Urothelium cell line (cell line): ENCODE measurements around the gene ELN.

ENCODE experiments used
- DNase-seq: peaks from one replicate; pipeline ENCODE4 v3.0.0; 2011; ENCODE audit warnings: low spot score, mixed read lengths
- FAIRE-seq: peaks from 2 replicates; lab custom pipeline; 2011; peaks lifted over from hg19 to GRCh38; lab: Jason Lieb, UNC

Gene ELN

GRCh38 chr7:74058486-74058885 is 30.5 kb downstream of the ELN start:
- DNase-seq (no peak), FAIRE-seq (no peak)

DNA sequence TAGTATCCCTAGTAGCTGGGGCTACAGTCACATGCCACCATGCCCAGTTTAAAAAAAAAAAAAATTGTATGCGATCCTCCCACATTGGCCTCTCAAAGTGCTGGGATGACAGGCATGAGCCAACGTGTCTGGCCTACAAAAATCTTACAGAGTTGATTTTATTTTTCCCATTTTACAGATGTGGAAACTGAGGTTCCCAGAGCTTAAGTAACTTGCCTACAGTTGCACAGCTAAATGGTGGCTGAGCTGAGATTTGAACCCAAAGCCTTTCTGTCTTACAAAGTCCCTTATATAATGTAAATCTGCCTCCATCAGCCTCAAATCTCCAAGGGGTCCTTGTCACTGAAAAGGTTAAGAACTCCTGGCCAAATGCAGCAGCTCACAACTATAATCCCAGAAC is 31.1 kb downstream of the ELN start:
- FAIRE-seq (no peak), DNase-seq (no peak)

GRCh38 chr7:74059681-74060588 is 32.0 kb downstream of the ELN start:
- DNase-seq: no peak
- no peak for FAIRE-seq

DNA sequence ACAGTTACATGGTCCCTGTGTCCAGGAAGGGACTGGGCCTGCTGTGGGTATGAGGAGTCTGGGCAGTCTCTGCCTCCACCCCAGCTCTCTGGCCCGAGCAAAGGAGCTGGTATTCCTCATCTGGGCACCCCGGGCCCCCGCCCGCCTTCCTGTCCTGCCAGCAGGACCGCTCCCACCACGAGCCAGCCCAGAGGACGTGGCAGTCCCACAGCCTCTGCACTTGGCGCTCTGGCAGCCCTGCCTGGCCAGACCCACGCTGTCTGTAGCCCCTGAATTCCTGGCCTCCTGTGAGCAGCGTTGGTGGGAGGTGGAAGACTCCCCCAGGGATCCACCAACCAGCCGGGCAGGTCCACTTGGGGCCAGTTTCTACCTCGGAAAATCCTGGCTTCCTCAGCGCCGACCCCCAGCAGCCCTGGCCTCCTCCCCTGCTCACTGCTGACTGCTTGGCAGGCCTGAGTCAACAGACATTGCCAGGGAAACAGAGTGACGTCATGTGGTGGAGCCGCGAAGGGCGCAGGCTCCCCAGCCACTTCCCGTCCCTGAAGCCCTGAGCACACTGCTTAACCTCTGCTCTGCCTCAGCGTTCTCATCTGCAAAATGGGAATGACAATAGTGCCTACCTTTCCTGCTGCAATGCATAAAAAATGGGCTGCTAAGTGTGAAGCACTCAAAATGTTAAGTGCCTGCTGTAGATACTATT is 34.0 kb downstream of the ELN start:
- peak; percentile 77 for FAIRE-seq
- DNase-seq: peak; percentile 86

DNA sequence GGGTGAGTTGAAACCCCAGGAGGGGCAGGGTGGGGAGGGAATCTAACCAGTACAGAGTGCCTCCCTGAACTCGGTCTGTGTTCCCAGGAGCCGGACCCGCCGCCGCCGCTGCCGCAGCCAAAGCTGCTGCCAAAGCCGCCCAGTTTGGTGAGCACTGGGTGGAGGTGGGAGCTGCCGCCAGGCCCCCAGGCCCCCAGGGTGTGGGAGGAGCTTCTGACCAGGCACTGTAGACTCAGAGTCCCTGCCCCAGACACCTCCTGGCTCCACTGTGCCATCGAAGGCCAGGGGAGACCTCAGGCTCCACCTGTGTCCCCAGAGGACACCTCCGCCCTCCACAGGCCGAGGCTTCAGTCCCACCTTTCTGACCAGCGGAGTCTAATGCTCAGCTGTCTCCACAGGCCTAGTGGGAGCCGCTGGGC is 35.3 kb downstream of the ELN start:
- no peak for FAIRE-seq

DNA sequence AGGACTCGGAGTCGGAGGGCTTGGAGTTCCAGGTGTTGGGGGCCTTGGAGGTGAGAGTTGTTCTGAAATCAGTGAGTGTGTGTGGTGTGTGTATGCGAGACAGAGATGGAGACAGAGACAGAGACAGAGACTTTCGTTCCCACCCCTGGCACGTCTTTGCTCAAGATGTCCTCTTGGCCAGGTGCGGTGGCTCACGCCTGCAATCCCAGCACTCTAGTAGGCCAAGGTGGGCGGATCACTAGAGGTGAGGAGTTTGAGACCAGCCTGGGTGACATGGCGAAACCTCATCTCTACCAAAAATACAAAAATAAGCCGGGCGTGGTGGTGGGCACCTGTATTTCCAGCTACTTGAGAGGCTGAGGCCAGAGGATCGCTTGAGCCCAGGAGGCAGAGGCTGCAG is 35.7 kb downstream of the ELN start:
- no peak for FAIRE-seq
- no peak for DNase-seq

More for the DNA sequence above, 35.3 kb downstream of the ELN start:
- no peak for DNase-seq

- DNase-seq (no peak), FAIRE-seq (no peak)
Observed at GRCh38 chr7:74064696-74065095, 36.7 kb downstream of the ELN start.

GRCh38 chr7:74066626-74067025 is 38.7 kb downstream of the ELN start:
- no peak for FAIRE-seq
- no peak for DNase-seq

- DNase-seq (no peak), FAIRE-seq (no peak)
Observed at GRCh38 chr7:74068378-74069085, 40.6 kb downstream of the ELN start.

DNA sequence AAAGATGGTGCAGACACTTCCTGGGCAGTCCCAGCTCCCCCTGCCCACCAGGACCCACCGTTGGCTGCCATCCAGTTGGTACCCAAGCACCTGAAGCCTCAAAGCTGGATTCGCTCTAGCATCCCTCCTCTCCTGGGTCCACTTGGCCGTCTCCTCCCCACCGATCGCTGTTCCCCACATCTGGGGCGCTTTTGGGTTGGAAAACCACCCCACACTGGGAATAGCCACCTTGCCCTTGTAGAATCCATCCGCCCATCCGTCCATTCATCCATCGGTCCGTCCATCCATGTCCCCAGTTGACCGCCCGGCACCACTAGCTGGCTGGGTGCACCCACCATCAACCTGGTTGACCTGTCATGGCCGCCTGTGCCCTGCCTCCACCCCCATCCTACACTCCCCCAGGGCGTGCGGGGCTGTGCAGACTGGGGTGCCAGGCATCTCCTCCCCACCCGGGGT is 41.1 kb downstream of the ELN start:
- DNase-seq (no peak), FAIRE-seq (no peak)

DNA sequence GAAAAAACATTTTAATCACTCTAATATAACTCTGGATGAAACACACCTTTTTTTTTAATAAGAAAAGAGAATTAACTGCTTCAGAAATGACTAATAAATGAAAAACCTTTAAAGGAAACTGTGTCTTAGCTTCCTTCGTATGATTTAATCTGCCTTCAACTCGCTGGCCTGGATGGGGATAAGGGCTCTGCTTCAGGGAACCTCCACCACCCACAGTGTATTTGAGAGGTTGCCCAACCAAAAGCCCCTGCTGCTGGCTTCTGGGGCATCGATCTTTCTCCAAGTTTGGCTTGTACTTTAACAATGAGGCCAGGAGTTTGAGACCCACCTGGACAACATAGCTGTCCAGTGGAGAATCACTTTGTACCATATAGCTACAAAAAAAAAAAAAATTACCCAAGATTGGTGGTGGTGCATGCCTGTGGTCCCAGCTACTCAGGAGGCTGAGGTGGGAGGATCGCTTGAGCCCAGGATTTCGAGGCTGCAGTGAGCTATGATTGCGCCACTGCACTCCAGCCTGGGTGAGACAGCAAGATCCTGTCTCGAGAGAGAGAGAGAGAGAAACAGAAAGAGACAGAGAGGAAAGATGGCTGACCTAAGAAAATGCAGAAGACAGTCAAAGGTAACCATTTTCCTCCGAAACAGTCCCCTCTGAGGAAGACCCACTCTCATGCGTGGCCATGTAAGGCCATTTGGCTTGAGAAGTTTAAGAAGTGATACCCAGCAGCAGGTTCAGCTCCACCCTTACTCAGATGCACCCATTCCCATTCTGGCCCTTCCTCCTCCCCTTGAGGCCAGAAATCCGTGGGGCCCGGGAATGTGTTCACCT is 42.0 kb downstream of the ELN start:
- DNase-seq (no peak), FAIRE-seq (no peak)

- FAIRE-seq: no peak
- no peak for DNase-seq
Observed at GRCh38 chr7:74070619-74070921, 42.6 kb downstream of the ELN start.

DNA sequence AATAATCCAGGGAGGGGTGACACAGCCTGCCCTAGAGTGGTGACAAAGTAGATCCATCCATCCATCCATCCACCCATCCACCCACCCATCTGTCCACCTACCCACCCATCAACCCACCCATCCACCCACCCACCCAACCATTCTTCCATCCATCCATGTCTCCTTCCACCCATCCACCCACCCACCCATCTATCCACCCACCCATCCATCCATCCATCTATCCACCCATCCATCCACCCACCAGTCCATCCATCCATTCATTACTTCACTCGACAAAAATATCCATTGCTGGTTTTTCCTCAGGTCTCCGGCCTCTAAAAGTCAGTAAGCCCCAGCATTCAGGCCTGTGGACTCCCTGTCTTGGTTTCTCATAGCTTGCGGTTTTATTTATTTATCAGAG is 43.1 kb downstream of the ELN start:
- FAIRE-seq: no peak
- no peak for DNase-seq

- no peak for FAIRE-seq
Observed at GRCh38 chr7:74074770-74075169, 46.8 kb downstream of the ELN start.

GRCh38 chr7:74078461-74078860 is 50.5 kb downstream of the ELN start:
- FAIRE-seq (no peak), DNase-seq (no peak)

More at GRCh38 chr7:74074770-74075169, 46.8 kb downstream of the ELN start:
- no peak for DNase-seq

- FAIRE-seq (no peak), DNase-seq (no peak)
Observed at GRCh38 chr7:74082770-74083116, 54.8 kb downstream of the ELN start.

DNA sequence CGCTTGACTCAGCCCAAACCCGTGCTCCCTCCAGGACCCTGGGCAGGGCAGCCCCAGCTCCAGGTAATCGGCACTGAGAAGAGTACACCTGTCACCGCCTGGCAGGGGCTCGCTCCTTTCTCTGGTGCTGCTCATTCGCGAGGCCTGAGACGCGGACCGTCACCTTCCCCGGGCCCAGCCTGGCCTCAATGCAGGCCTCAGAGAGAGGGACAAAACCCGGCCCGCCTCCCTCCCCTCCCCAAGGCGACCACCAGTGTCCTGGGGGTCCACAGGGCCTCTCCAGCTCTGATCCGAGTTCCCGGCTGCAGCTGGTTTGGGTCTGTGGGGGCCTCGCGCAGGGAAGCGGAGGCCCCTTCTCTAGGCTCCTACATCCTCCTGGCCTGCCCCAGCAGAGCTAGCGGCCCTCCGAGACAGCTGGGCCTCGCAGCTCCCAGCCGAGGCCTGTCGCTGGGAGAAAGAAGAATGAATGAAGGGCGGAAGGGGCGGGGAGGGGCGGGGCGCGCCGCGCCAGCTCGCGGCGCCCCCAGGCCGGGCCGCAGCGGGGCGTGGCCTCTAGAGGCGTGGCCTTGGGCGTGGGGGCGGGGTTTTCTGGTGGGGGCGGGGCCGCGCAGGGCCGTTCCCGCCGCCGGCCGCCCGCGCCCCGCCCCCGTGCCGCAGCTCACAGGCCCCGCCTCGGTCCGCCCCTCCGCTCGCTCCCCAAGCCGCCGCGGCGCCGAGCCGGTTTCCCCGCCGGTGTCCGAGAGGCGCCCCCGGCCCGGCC is 55.3 kb downstream of the ELN start, which contains the start of gene LIMK1:
TSS of gene LIMK1 (plus strand) at position 688 of the 760 bp plus-strand sequence. CDS start 187 bp downstream, outside the sequence.
- FAIRE-seq (no peak), DNase-seq (peak; percentile 95)

DNA sequence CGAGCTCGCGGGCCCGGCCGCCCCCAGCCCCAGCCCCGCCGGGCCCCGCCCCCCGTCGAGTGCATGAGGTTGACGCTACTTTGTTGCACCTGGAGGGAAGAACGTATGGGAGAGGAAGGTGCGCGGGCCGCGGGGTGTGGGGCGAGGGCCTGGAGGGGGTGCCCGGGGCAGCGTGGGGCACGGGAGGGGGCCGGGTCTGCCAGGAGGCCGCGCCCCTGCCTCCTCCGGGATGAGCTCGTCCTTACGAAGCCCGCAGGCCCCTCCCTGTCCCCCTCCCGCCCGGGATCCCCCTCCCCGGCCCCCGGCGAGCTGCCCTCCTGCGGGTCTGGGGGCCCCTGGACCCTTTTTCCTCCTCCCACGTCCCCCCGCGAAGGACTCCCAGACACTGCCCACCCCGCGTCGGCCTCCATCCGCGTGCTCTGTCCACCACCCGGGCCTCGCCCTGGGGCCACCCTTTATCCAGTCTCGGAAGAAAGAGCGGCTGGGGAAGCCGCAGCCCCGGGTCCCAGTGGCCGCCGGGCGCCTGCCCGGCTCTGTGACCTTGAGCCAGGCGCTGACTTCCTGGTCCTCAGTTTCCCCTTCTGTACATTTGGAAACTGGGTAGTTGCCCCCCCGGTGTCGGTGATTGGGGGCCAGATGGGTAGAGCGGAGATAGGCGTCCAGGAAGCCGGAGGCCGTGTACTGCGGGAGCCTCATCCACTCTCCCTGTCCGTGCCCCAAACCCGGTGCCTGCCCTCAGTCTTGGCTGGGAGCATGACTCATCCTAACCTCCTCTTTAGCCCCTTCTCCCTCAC is 56.2 kb downstream of the ELN start:
- no peak for FAIRE-seq
- DNase-seq: peak; percentile 71
